Skeletal muscle satellite cell (primary cell): Measurements from ENCODE around the gene GPC6.

Experiments used
- H3K27me3 ChIP-seq: 2 replicates; pipeline ENCODE4 v1.7.0; 2013; ENCODE audit warnings: low read length; ENCODE audit not compliant: control insufficient read depth, insufficient read depth
- H3K36me3 ChIP-seq: 2 replicates; pipeline ENCODE4 v1.7.0; 2013; ENCODE audit warnings: mild to moderate bottlenecking, control low read depth, low read length; ENCODE audit not compliant: insufficient read depth
- H3K4me1 ChIP-seq: 2 replicates; pipeline ENCODE4 v1.7.0; 2013; ENCODE audit warnings: low read length; ENCODE audit not compliant: control insufficient read depth, insufficient read depth
- H3K4me2 ChIP-seq: 2 replicates; pipeline ENCODE4 v1.7.0; 2013; ENCODE audit warnings: mild to moderate bottlenecking, low read length
- H3K4me3 ChIP-seq: 2 replicates; pipeline ENCODE4 v1.7.0; 2013; ENCODE audit warnings: low read length
- H3K9ac ChIP-seq: 2 replicates; pipeline ENCODE4 v1.7.0; 2013; ENCODE audit warnings: mild to moderate bottlenecking, low read depth, low read length, moderate library complexity
- H3K9me3 ChIP-seq: replicated peaks from 2 replicates; pipeline ENCODE4 v1.7.0; 2013; ENCODE audit warnings: mild to moderate bottlenecking, control low read depth, low read length

The GPC6 gene

GRCh38 chr13:94305934-94306333 lies 1079.3 kb downstream of the GPC6 start:
- Histone ChIP-seq H3K27me3 (no peaks in the 10 kb centered on the region), H3K9ac (peak overlapping the region; percentile 50), H3K36me3 (no peaks in the 10 kb centered on the region), H3K9me3 (no peaks in the 10 kb centered on the region), H3K4me1 (peaks cover 52% of the 10 kb centered on the region), H3K4me3 (peak overlapping the region; percentile 38), H3K4me2 (peak overlapping the region; percentile 56)

- Histone ChIP-seq H3K4me1 (peaks cover 66% of the 10 kb centered on the region), H3K9ac (peak overlapping the region; percentile 69), H3K4me3 (no peak overlapping the region), H3K36me3 (no peaks in the 10 kb centered on the region), H3K27me3 (no peaks in the 10 kb centered on the region), H3K9me3 (no peaks in the 10 kb centered on the region), H3K4me2 (no peak overlapping the region)
Measured at GRCh38 chr13:94308832-94309231, 1082.2 kb downstream of the GPC6 start.

GRCh38 chr13:94309576-94309975 lies 1083.0 kb downstream of the GPC6 start:
- Histone ChIP-seq H3K9me3 (no peaks in the 10 kb centered on the region), H3K4me1 (peaks cover 62% of the 10 kb centered on the region), H3K27me3 (no peaks in the 10 kb centered on the region), H3K4me2 (peak overlapping the region; percentile 58), H3K4me3 (no peak overlapping the region), H3K9ac (peak overlapping the region; percentile 69), H3K36me3 (no peaks in the 10 kb centered on the region)

GRCh38 chr13:94309997-94310855 lies 1083.6 kb downstream of the GPC6 start:
- peak overlapping the region; percentile 69 for H3K9ac ChIP-seq

GRCh38 chr13:94311893-94312292 lies 1085.3 kb downstream of the GPC6 start:
- H3K4me3 ChIP-seq: no peak overlapping the region
- no peaks in the 10 kb centered on the region for H3K9me3 ChIP-seq
- H3K27me3 ChIP-seq: no peaks in the 10 kb centered on the region
- H3K9ac ChIP-seq: no peak overlapping the region
- H3K4me2 ChIP-seq: no peak overlapping the region
- H3K4me1 ChIP-seq: peaks cover 42% of the 10 kb centered on the region
- no peaks in the 10 kb centered on the region for H3K36me3 ChIP-seq

More at GRCh38 chr13:94309997-94310855, 1083.6 kb downstream of the GPC6 start:
- Histone ChIP-seq H3K36me3 (no peaks in the 10 kb centered on the region), H3K4me3 (no peak overlapping the region), H3K4me1 (peaks cover 55% of the 10 kb centered on the region), H3K4me2 (peak overlapping the region; percentile 58), H3K9me3 (no peaks in the 10 kb centered on the region), H3K27me3 (no peaks in the 10 kb centered on the region)

- no peaks in the 10 kb centered on the region for H3K27me3 ChIP-seq
- H3K9me3 ChIP-seq: no peaks in the 10 kb centered on the region
- H3K4me3 ChIP-seq: no peak overlapping the region
- no peaks in the 10 kb centered on the region for H3K36me3 ChIP-seq
- peaks cover 48% of the 10 kb centered on the region for H3K4me1 ChIP-seq
- H3K9ac ChIP-seq: no peak overlapping the region
- H3K4me2 ChIP-seq: no peak overlapping the region
Measured at GRCh38 chr13:94312511-94313216, 1086.1 kb downstream of the GPC6 start.

GRCh38 chr13:94313321-94313910 lies 1086.8 kb downstream of the GPC6 start:
- Histone ChIP-seq H3K4me2 (no peak overlapping the region), H3K9me3 (no peaks in the 10 kb centered on the region), H3K4me1 (peaks cover 56% of the 10 kb centered on the region), H3K36me3 (no peaks in the 10 kb centered on the region), H3K4me3 (no peak overlapping the region), H3K9ac (no peak overlapping the region), H3K27me3 (no peaks in the 10 kb centered on the region)

- no peak overlapping the region for H3K9ac ChIP-seq
- no peaks in the 10 kb centered on the region for H3K27me3 ChIP-seq
- no peaks in the 10 kb centered on the region for H3K9me3 ChIP-seq
- no peak overlapping the region for H3K4me3 ChIP-seq
- H3K4me2 ChIP-seq: no peak overlapping the region
- no peaks in the 10 kb centered on the region for H3K36me3 ChIP-seq
- H3K4me1 ChIP-seq: peaks cover 53% of the 10 kb centered on the region
Measured at GRCh38 chr13:94313926-94314325, 1087.3 kb downstream of the GPC6 start.

GRCh38 chr13:94315188-94315587 lies 1088.6 kb downstream of the GPC6 start:
- Histone ChIP-seq H3K4me3 (no peak overlapping the region), H3K27me3 (no peaks in the 10 kb centered on the region), H3K9ac (no peak overlapping the region), H3K36me3 (no peaks in the 10 kb centered on the region), H3K4me1 (peaks cover 41% of the 10 kb centered on the region), H3K4me2 (no peak overlapping the region), H3K9me3 (no peaks in the 10 kb centered on the region)

- H3K4me2 ChIP-seq: peak overlapping the region; percentile 10
- H3K4me3 ChIP-seq: no peak overlapping the region
- no peaks in the 10 kb centered on the region for H3K9me3 ChIP-seq
- H3K36me3 ChIP-seq: no peaks in the 10 kb centered on the region
- H3K4me1 ChIP-seq: peaks cover 22% of the 10 kb centered on the region
- peak overlapping the region; percentile 56 for H3K9ac ChIP-seq
- no peaks in the 10 kb centered on the region for H3K27me3 ChIP-seq
Measured at GRCh38 chr13:94317063-94317491, 1090.5 kb downstream of the GPC6 start.

GRCh38 chr13:94318418-94318817 lies 1091.8 kb downstream of the GPC6 start:
- peaks cover 25% of the 10 kb centered on the region for H3K4me1 ChIP-seq
- H3K9ac ChIP-seq: peak overlapping the region; percentile 7
- no peak overlapping the region for H3K4me2 ChIP-seq
- H3K4me3 ChIP-seq: no peak overlapping the region
- no peaks in the 10 kb centered on the region for H3K27me3 ChIP-seq
- no peaks in the 10 kb centered on the region for H3K9me3 ChIP-seq
- no peaks in the 10 kb centered on the region for H3K36me3 ChIP-seq
